GM13976 (cell line): ENCODE data around the gene FOXL3.

ENCODE experiments used
- DNase-seq: peaks from one replicate; pipeline ENCODE4 v3.0.0; 2012; ENCODE audit warnings: low spot score
- in situ Hi-C: fragments of 300-500 bp; cut with MboI; formaldehyde crosslinking; loops from one replicate; pipeline ENCODE4 v1.12.0; 2022; ENCODE audit warnings: low sequenced_read_pairs, mixed read lengths, inconsistent platforms; ENCODE audit not compliant: unreplicated experiment
- TF ChIP-seq, protein P1 (sequence below): IDR thresholded peaks from 2 replicates; pipeline ENCODE4 v1.5.1; 2012; ENCODE audit warnings: borderline replicate concordance, mild to moderate bottlenecking; ENCODE audit not compliant: insufficient read depth; ENCODE audit errors: extremely low read depth, missing control alignments, control extremely low read depth

FOXL3 gene

DNA sequence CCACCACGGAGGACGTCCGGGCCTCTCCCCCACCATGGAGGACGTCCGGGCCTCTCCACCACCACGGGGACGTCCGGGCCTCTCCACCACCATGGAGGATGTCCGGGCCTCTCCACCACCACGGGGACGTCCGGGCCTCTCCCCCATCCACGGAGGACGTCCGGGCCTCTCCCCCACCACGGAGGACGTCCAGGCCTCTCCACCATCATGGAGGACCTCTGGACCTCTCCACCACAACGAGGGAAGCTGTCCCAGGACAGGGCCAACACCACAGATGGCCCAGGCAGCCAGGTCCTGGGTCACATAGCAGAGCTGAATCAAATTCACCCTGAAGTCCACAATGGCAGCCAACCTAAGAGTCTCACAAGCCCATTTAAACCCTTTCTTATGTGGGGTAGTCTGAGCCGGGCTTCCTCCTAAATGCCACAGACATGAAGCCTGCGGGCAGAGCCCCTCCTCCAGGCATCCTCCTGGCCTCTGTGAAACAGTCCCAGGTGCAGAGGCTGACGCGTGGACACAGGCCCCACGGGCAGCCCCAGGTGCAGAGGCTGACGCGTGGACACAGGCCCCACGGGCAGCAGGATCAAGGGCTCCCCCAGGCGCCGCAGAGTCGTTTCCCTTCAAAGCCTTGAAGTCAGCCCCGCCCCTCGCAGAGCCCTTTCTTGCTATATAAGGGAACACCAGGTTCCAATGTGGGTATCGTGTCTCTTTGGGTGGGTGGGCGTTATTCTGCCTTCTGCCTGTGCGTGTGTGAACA, 47.0 kb downstream of the FOXL3 start:
- TF ChIP-seq, protein P1, sequence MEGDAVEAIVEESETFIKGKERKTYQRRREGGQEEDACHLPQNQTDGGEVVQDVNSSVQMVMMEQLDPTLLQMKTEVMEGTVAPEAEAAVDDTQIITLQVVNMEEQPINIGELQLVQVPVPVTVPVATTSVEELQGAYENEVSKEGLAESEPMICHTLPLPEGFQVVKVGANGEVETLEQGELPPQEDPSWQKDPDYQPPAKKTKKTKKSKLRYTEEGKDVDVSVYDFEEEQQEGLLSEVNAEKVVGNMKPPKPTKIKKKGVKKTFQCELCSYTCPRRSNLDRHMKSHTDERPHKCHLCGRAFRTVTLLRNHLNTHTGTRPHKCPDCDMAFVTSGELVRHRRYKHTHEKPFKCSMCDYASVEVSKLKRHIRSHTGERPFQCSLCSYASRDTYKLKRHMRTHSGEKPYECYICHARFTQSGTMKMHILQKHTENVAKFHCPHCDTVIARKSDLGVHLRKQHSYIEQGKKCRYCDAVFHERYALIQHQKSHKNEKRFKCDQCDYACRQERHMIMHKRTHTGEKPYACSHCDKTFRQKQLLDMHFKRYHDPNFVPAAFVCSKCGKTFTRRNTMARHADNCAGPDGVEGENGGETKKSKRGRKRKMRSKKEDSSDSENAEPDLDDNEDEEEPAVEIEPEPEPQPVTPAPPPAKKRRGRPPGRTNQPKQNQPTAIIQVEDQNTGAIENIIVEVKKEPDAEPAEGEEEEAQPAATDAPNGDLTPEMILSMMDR, result no peak
- in situ Hi-C loops, result no loop called here
- DNase-seq, result no peak

DNA sequence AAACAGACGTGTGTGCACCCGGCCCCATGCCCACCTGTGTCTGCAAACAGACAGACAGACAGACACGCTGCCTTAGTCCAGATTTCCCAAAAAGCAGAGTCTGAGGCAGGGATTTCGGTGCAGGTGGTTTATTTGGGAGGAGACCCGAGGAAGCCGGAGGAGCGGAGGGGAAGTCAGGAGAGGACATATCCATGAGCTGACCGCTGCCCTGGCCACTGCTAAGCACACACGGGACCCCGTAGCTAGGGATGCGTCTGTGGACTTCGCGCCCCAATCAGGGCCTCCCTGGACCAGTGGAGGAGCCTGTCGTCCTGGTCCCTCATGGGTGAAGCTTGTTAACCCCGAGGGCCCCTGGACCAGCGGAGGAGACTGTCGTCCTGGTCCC, 47.6 kb downstream of the FOXL3 start:
- DNase-seq, result no peak
- TF ChIP-seq, protein P1, result no peak
- in situ Hi-C loops, result no loop called here

DNA sequence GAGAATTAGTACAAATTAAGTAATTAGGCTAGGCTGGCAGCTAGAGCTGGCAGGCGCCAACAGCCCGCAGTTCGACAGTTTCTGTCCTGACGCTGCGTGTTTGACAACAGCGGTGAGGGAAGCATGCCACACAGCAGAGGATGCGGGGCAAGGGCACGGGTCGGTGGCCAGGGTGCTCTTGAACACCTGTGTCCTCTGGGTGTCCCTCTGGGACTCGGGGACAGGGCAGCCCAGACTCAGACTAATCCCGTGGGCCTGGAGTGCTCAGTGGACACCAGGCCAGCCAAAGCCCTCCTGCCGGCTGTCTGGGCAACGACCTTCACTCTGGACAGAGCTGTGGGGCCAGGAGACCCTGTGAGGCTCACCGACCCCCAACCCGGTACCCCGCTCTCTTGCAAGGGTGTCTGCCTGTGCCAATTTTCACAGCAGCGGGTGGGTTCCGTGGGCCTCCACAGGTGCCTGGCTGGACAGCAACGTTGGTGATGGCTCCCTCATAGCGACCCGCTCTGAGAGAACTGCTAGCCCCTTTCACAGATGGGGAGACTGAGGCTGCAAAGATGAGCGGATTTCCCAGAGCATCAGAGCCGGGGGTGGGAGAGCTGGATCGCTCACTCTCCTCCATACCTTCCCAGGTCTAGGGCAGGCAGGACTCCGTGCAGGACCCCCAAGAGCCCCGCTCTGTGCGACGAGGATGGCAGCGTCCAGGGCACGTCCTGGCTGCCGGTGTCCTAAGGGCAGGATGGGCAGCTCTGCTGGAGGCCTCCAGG, 48.5 kb downstream of the FOXL3 start:
- DNase-seq, result no peak
- in situ Hi-C loops, result no loop called here
- TF ChIP-seq, protein P1, result no peak

DNA sequence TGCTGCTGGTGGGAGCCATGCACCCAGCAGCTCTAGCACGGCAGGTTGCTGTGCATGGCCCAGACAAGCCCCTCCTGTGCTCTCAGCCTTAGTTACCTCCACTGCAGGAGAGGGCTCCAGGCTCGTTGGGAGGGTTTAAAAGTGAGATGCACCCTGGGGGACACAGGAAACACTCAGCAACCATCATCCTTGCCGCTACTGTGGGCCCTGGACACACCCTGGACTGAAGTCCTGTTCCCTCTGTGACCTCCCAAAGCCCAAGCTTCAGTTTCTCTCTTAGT, 49.0 kb downstream of the FOXL3 start:
- in situ Hi-C loops, result no loop called here
- TF ChIP-seq, protein P1, result no peak
- DNase-seq, result no peak

DNA sequence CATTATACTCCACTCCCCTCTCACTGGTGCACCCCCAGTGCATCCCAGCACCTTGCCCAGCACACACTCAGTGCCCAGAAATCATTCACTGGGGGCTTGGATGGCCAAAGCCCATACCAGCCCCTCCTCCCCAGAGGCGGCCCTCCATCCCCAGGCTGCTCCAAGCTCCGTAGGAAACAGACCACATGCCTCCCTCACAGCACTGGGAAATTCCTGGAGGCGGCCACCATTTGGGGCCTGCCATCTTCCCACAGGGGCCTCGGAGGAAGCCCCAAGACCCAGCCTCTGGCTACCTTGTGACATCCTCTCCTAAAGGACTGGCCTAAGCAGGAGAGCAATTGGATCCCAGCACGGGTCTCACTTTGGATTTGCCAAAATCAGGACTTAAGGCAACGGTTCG, 49.7 kb downstream of the FOXL3 start:
- no peak for DNase-seq
- TF ChIP-seq, protein P1, result no peak
- in situ Hi-C loops, result no loop called here

DNA sequence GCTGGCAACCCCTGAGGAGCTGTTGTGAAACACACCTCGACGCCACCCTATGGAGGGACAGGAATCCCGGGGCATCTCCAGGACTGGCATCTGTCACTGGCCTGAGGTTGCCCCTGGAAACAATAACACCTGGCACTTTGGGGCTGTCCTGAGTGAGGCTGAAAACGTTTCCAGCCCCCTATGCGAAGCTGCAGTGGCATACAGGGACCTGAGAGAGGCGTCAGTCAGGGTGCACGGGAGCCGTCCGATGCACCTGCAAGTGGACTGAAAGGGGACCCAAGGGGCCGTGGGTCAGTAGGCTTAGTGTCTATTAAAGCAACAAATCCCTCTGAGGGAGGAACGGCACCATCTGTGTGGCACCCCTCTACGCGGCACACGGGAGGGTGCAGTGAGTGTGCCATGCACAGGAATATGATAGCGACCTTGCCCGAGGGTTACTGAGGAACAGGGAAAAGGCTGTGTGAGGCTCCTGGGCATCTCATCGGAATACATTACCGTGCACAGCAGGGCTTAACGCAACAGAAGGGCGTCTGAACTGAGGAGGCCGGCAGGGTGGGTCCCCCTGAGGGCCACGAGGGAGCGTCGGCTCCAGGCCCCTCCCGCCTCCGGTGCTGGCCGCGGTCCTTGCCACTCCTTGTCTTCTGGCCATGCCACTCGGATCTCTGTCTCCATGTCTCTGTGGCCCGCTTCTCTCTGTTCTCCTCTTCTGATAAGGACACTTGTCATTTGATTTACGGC, 50.4 kb downstream of the FOXL3 start:
- TF ChIP-seq, protein P1, result no peak
- in situ Hi-C loops, result no loop called here
- DNase-seq, result no peak
